Measurements from ENCODE around the gene RB1. TPM values are rescaled to one million over a fixed set of nuclear protein-coding genes. Genes with fewer than 3 reads are reported as not detected.

Gene RB1
- total RNA-seq, 1 experiment from 2014 or later, result 18.8 TPM

- TF ChIP-seq ZNF281 (CRISPR knock-in tag; IDR thresholded peaks at IDR 0.05) (no peak), TEAD1 (CRISPR knock-in tag; IDR thresholded peaks at IDR 0.05) (no peak), GTF2I (CRISPR knock-in tag; conservative IDR thresholded peaks at IDR 0.05) (no peak), HMGA2 (CRISPR knock-in tag; IDR thresholded peaks at IDR 0.05) (no peak), ZNF317 (CRISPR knock-in tag; IDR thresholded peaks at IDR 0.05; ENCODE audit: borderline replicate concordance, low read depth) (no peak), KAT7 (CRISPR knock-in tag; IDR thresholded peaks at IDR 0.05; ENCODE audit: borderline replicate concordance) (no peak), ZBTB43 (CRISPR knock-in tag; IDR thresholded peaks at IDR 0.05) (no peak), GRHL2 (CRISPR knock-in tag; IDR thresholded peaks at IDR 0.05; ENCODE audit: insufficient replicate concordance, severe bottlenecking) (no peak), EMX1 (CRISPR knock-in tag; IDR thresholded peaks at IDR 0.05) (no peak), NR3C1 (CRISPR knock-in tag; conservative IDR thresholded peaks at IDR 0.05; ENCODE audit: low read depth) (no peak), NFE2L1 (CRISPR knock-in tag; IDR thresholded peaks at IDR 0.05) (no peak), PRRX2 (CRISPR knock-in tag; IDR thresholded peaks at IDR 0.05) (no peak), ATF3 (CRISPR knock-in tag; conservative IDR thresholded peaks at IDR 0.05) (no peak), NR1H2 (CRISPR knock-in tag; IDR thresholded peaks at IDR 0.05) (no peak)
- no peaks in the 10 kb centered on the region for H3K9me3 Mint-ChIP-seq
- ChIA-PET POLR2A (no interaction called here), CTCF (interaction anchor here (0.8 kb wide), 1 partner anchor 9 kb away, joined by 3 read pairs; no protein-coding TSS in a partner anchor)
- H3K4me3 Mint-ChIP-seq, result no peak overlapping the region
- no peak overlapping the region for H3K27ac Mint-ChIP-seq
- H3K27me3 Mint-ChIP-seq (ENCODE audit: low read depth), result no peaks in the 10 kb centered on the region
- DNase-seq (ENCODE audit: low spot score) (no peak), ATAC-seq (no peak)
- H3K36me3 Mint-ChIP-seq, result peaks cover 13% of the 10 kb centered on the region
- H3K4me1 Mint-ChIP-seq, result peaks cover 17% of the 10 kb centered on the region
These were observed 36.6 kb upstream of the RB1 start for GRCh38 chr13:48266701-48267639.

GRCh38 chr13:48268019-48268418, 35.5 kb upstream of the RB1 start:
- Mint-ChIP-seq H3K27ac (no peak overlapping the region), H3K9me3 (no peaks in the 10 kb centered on the region), H3K4me1 (peaks cover 17% of the 10 kb centered on the region), H3K27me3 (ENCODE audit: low read depth) (no peaks in the 10 kb centered on the region), H3K4me3 (no peak overlapping the region), H3K36me3 (peaks cover 4% of the 10 kb centered on the region; the same call in 1 of the 2 replicates)
- ATAC-seq, result no peak
- ChIA-PET CTCF (interaction anchor here (0.8 kb wide), 1 partner anchor 11 kb away, joined by 3 read pairs; no protein-coding TSS in a partner anchor), POLR2A (no interaction called here)
- TF ChIP-seq SOX15 (CRISPR knock-in tag; IDR thresholded peaks at IDR 0.05) (no peak), ZNF281 (CRISPR knock-in tag; IDR thresholded peaks at IDR 0.05) (no peak), ATF3 (CRISPR knock-in tag; conservative IDR thresholded peaks at IDR 0.05) (no peak), MXD4 (CRISPR knock-in tag; IDR thresholded peaks at IDR 0.05; ENCODE audit: borderline replicate concordance) (no peak), MAX (CRISPR knock-in tag; IDR thresholded peaks at IDR 0.05) (no peak), OVOL2 (CRISPR knock-in tag; IDR thresholded peaks at IDR 0.05; ENCODE audit: borderline replicate concordance) (no peak), MYBL2 (CRISPR knock-in tag; IDR thresholded peaks at IDR 0.05) (no peak), JAZF1 (CRISPR knock-in tag; IDR thresholded peaks at IDR 0.05) (no peak), FOXJ3 (CRISPR knock-in tag; IDR thresholded peaks at IDR 0.05; ENCODE audit: borderline replicate concordance) (no peak), SP1 (CRISPR knock-in tag; conservative IDR thresholded peaks at IDR 0.05) (no peak), ZNF232 (CRISPR knock-in tag; IDR thresholded peaks at IDR 0.05) (no peak), CTCF (IDR thresholded peaks at IDR 0.05) (no peak), HMGA2 (CRISPR knock-in tag; IDR thresholded peaks at IDR 0.05) (no peak)
- no peak for DNase-seq (ENCODE audit: low spot score)
